Omental fat pad (tissue), 4 donors: ENCODE data around the gene ATP5ME. TPM values are rescaled to one million over a fixed set of nuclear protein-coding genes. Genes with fewer than 3 reads are reported as not detected.
"Not testable (repeated sequence)": the region's sequence is repeated elsewhere in the genome, so short reads cannot be mapped to it uniquely, and the experiment has no call there.

Experiments used
- ATAC-seq: fragments of 150-250 bp; one replicate; pipeline ENCODE4 v1.9.1; 2016; ENCODE audit warnings: mild to moderate bottlenecking, moderate library complexity; ENCODE audit not compliant: low FRiP score
- DNase-seq: peaks from one replicate; pipeline ENCODE4 v3.0.0-alpha.2; 2019; ENCODE audit warnings: low spot score
- CTCF ChIP-seq, 3 donors: fragments of 450-650 bp; IDR thresholded peaks; one replicate each; pipeline ENCODE4 v1.5.1; 2016 to 2017; ENCODE audit warnings: antibody characterized with exemption in 3 of 3, mild to moderate bottlenecking in 3 of 3, moderate library complexity in 2 of 3
- total RNA-seq, 4 donors: library from RNA; depleted of rRNA; stranded (reverse); fragments of >200 nt; gene quantifications; one replicate each; pipeline ENCODE4 v1.1.0, GENCODE V29; 2016

The ATP5ME gene
- total RNA-seq, 4 donors from 2014 or later = 54.3 to 147 (median 107) TPM

DNA sequence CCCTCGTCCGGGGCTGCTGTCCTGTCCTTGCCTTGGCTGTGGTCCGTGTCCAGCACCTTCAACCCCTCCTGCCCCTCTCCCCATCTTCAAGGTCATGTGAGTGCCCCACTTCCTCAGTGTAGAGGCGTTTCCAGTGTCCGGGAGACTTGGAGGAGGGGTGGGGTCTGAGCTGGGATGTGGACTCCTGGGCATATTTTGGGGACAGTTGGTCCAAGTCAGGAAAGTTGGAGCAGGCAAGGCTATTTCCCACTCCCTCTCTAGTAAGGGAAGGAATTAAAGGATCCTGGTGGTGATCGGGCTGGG, 34.5 kb upstream of the ATP5ME start:
- DNase-seq (no peak), ATAC-seq (no peak)
- no peak for TF ChIP-seq CTCF (IDR thresholded peaks at IDR 0.05)

DNA sequence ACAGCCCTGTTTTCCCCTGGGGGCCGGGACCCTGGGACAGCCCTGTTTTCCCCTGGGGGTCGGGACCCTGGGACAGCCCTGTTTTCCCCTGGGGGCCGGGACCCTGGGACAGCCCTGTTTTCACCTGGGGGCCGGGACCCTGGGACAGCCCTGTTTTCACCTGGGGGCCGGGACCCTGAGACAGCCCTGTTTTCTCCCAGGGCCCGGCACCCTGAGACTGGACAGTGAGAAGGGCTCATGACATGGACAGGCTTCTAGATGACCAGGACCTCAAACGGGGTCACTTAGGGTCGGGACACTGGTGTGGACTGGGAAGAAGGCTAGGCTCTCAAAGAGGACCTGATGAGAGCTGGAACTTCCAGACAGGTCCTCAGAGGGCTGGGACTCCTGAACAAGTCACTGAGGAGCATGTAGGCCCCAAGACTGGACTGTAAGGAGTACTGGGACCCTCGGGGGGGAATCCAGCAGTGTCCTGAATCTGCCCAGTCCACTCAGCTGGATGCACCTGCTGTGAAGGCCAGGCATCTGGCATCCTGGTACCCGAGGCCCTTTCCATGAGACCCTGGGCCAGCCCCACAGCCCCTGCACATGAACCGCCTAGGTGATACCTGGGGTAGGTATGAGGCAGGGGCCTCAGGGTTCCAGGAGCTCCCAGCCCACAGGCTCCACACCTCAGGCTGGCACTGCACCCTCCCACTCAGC, 34.0 kb upstream of the ATP5ME start:
- DNase-seq = no peak
- ATAC-seq = no peak
- TF ChIP-seq CTCF (IDR thresholded peaks at IDR 0.05) = no peak

GRCh38 chr4:706834-707598, 32.9 kb upstream of the ATP5ME start:
- no peak for ATAC-seq
- DNase-seq = no peak
- TF ChIP-seq CTCF (IDR thresholded peaks at IDR 0.05) = no peak

- peak; percentile 6 for ATAC-seq
- DNase-seq = not testable (repeated sequence)
These were observed 32.1 kb upstream of the ATP5ME start for GRCh38 chr4:706083-706633.

GRCh38 chr4:705278-706082, 31.4 kb upstream of the ATP5ME start, which contains the start of gene PCGF3:
Gene PCGF3, plus strand, starts transcription at chr4:705832. Its CDS starts 27,849 bp downstream, at chr4:733681.
- DNase-seq (peak; percentile 86), ATAC-seq (peak; percentile 97)
- TF ChIP-seq CTCF (IDR thresholded peaks at IDR 0.05) = no peak

GRCh38 chr4:704971-705277, 30.8 kb upstream of the ATP5ME start:
- no peak for TF ChIP-seq CTCF (IDR thresholded peaks at IDR 0.05)
- no peak for ATAC-seq

GRCh38 chr4:704198-704891, 30.3 kb upstream of the ATP5ME start:
- ATAC-seq (no peak), DNase-seq (no peak)
- no peak for TF ChIP-seq CTCF (IDR thresholded peaks at IDR 0.05)

More at GRCh38 chr4:704971-705277, 30.8 kb upstream of the ATP5ME start:
- DNase-seq = no peak
